Measurements from ENCODE around the gene CFAP299.
A peak's percentile ranks its signal among the peaks of the same experiment; 100 is the strongest.

CFAP299 gene

DNA sequence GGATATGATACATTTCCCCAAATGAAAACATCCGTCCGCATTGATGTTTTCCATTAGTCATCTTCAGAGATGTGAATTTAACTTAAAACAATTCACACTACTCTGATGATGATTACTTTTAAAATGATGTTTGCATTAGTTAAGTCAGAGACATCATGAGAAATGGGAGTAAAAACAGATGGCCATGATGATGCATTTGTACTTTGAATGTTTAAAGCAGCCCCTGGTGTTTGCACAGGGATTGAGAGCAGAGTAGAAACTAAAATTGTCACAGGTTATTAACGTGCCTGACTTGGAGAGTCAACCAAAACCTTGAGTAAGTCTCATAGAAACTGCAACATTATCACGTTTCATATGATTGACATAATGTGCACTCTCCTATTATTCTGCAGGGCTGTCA, 117.2 kb downstream of the CFAP299 start:
- DNase-seq = no peak

DNA sequence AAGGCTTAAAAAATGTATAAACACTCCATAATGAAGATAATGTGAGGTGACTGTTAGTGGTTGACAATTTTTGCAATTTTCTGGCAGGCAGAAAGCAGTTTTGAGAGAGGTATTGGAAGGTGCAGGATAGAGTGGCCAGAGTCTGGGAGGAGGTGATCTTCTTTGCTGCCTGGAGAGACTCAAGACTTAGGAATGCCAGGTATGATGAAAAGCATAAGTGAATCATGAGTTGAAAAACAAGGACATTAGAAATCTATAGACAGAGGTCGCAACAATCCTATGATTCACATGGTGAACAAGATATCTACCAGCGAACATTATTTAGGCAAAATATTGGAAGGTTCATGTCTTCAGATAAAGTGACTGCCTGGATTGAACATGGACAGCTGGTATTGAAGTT, 118.5 kb downstream of the CFAP299 start:
- DNase-seq = no peak

DNA sequence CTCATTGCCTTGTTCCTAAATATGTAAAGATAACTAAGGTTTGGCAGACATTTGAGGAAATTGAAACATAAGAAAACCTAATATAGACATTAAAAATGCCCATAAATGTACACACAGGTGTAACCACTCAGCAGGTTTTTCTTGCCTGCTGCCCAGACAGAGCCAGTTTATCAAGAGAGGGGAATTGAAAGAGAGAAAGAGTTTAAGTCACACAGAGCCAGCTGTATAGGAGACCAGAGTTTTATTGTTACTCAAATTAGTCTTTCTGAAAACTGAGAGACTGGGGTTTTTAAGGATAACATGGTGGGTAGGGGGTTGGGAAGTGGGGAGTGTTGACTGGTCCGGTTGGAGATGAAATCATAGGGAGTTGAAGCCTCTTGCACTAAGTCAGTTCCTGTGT, 119.0 kb downstream of the CFAP299 start:
- DNase-seq = no peak

DNA sequence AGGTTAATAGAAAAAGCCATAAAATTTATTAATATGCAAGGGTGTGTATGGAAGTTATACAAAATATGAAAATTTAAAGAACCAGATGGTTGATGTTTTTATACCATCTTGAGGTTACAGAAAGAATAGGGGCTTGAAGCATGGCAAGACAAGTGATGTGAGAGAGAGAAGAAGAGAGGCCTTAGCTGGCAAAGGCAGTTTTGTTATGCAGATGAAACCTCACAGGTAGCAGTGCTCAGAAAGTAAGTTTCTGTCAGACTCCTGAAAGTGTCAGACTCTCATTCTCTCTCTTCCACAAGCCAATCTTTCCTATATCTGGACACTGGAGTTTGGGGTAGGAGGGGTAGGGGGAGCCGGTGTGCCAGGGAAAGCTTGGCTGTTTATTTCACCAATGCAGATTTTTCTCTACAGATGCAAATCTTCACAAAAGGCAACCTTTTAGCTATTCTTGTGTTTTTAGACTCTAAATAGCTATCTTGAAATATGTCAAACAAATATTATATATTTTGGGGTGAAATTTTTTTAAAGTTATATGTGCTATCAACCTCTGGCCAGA, 124.5 kb downstream of the CFAP299 start:
- peak; percentile 2 for DNase-seq

DNA sequence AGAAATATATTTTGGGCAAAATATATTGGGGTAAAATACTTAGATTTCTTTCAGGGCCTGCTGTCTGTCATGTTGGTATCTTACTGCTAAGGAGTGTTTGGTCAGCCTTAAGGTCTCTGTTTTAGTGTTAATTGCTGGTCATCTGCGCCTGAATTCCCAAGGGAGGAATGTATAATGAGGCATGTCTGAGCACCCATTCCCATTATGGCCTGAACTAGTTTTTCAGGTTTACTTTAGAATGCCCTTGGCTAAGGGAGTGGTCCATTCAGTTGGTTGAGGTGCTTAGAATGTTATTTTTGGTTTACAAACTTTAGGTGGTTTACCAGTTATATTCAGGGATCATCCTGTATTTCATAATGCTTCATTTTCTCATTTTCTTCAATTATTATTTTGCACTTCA, 125.9 kb downstream of the CFAP299 start:
- DNase-seq = no peak

DNA sequence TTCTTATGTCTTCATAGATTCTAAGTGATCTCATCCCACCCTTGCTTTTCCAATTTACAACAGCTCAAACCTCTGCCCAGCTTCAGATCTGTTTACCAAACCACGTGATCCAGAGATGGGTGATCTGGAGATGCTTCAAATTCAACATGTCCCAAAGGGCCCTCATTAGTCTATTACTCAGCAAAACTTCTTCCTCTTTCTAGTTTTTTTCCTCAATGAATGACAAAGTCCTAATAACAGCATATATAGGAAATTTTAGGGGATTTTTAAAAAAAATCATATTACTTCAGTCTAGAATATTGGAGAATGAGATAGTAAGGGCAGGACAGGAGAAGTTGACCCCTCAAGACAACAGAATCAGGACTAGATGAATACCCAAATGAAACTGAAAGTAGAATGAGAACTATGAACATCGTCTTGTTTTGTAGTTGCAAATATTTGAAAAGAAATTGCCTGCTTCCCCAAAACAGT, 127.1 kb downstream of the CFAP299 start:
- no peak for DNase-seq

DNA sequence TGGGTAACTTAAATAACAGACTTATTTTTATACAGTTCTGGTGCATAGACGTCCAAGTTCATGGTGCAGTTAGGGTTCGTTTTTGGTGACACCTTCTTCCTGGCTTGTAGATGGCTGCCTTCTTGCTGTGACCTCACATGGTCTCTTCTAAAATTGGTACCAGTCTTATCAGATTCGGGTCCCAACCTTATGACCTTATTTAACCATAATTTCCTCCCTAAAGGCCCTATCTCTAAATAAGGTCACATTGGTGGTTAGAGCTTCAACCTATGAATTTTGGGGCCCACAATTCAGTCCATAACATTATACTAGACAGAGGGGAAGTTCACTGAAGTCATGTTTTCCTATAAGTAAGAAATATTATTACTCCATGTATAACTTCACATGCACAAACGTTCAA, 128.0 kb downstream of the CFAP299 start:
- DNase-seq = no peak

DNA sequence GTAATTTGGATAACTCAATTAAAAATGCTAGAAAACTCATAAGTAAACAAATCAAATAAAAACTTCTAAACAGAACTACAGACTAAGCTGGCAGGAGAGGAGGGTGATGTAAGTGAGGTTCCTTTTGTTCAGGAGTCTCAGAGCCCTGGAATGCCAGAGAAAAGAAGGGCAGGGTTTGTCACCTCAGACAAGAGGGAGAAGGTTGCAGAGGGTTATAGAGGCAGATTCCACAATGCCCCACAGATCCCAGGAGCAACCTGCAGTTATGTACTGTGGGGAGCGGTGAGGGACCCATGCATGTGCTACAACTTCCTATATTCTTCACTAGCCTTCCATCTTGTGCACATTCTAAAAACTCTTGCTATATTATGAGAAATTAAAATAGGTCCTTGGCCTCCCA, 129.7 kb downstream of the CFAP299 start:
- DNase-seq = no peak

DNA sequence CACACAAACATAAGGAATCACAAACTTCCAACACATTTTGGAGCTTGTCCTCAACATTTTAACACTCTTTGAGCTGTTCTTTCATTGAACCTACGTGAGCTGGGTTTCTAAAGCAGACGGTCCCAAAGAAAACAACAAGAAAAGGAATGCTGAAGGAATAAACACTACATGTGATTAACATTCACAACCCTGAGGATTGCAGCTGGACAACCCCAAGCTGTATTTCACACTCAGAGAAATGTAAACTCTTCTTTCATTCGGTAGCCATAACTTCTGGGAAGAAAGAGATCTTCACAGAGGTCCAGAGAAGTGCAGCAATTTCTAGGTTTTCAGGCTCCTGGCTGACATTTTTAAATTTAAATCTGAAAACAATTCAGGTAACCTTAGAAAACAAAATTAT, 130.2 kb downstream of the CFAP299 start:
- DNase-seq = no peak

DNA sequence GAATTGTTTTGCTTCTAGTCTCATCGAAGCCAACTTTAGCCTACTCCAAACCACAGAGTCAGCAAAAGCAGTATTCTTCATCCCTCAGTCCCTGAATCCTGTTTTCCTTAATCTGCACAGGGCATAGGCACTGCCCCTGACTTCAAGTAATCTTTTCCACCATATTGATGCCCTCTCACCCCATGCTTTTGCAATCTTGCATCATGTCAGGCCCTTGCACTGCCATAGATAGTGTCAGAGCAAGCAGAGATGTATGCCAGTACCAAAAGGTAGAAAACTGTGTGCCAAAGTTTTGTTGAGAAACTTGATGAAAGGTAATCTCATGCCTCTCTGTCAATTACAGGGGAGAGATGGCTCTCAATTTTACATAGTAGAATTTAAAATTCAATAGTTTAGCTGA, 131.1 kb downstream of the CFAP299 start:
- no peak for DNase-seq

DNA sequence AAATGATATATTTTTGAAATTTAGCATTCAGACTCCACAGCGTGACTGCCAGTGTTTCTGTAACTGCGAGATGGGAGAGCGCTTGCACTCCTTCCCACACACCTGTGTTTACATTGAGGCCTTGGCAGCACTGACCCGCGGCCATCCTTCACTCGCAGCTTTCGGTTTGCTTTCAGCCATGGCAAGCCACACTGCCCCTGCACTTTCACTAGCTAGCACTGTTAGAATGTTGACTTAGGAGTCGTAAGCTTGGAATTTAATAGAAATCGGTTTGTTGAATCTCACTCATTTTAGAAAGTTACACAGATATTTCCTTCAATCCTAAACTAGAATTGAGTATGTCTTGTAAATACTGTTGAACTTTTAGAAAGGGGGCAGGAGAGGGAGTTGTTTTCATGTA, 136.2 kb downstream of the CFAP299 start:
- DNase-seq = no peak

DNA sequence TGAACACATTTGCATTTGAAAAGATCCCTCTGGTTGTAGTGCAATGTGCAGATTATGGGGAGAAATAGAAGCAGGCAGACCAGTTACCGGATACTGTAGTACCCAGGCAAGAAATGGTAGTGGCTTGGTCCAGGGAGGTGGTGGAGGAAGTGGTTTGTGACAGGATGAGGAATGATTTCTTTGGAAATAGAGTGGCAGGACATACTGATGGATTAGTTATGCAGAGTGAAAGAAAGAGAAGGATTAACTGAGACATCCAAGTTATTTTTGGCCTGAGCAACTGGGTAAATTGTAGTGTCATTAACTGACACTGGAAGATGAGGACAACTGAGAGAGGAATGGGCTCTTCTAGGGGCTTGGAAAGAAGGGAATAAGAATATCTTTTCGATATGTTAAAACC, 139.7 kb downstream of the CFAP299 start:
- no peak for DNase-seq

DNA sequence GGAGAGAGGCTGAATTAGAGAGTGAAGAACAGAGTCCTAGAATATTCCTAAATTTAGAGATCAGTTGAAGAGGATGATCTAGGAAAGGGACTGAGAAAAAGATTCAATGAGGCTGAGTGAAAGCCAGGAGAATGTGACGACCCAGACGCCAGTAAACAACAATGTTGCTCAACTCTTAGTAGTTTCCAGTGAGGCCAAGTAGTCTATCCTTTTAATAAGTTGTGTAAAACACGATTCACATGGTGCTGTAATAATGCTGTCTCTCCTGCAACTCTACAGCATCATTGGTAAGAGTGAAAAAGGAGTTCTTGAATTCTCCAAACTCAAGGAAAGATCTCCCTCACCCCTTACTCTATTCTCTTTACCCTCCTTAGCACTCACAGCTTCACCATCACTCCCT, 140.3 kb downstream of the CFAP299 start:
- DNase-seq = no peak

DNA sequence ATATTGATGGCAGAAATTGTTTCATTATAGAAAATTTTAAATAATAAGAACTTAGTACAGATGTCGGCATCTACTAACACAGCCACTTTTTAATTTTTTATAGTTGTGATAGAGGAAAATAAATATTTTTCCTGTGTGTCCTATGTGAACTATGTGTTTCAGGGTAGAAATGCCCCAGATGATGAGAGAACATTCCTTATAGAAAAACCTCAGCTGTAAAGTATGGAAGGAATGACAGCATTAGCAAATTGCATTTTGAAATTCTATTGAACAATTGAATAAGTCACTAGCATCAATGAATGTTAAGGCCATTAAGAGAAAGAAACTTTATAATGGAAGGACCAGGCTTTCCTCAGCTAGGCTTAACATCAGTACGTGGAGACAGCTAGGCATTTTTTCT, 149.2 kb downstream of the CFAP299 start:
- no peak for DNase-seq

DNA sequence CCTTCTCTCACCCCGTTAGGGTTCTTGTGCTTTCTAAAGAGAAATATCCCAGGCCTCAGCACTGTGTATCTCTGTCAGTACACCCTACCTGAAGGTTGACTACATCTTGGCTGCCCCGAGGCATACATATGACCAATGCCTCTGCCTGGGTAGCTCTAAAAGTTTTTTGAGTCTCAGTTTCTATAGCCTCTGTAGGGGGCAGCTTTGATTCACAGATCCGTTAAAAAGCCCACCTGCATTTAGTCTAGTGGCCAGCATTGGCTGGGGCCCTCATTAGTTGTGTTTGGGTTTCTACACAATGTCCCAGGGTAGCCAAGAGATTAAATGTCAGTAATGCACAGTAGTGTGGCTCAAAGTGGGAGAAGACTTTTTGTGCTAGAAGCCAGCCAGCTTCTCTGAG, 151.1 kb downstream of the CFAP299 start:
- DNase-seq = no peak

DNA sequence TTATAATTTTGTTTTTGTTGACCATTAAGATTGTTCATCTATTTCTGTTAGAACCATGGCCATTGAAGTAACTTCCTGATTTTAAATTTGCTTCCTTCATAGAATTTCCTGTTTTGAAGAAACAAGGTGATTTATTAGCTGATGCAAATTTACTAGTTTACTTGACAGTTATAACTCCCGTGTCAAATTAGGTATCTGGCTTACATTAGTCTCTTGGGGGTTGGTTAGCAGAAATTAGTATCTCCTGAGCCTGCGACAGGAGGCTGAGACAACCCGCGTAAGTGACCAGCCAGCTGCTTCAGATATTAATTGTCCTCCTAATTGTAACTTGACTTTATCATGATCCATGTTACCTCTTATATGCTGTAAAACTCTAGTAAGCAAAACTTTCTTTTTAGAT, 154.3 kb downstream of the CFAP299 start:
- no peak for DNase-seq

DNA sequence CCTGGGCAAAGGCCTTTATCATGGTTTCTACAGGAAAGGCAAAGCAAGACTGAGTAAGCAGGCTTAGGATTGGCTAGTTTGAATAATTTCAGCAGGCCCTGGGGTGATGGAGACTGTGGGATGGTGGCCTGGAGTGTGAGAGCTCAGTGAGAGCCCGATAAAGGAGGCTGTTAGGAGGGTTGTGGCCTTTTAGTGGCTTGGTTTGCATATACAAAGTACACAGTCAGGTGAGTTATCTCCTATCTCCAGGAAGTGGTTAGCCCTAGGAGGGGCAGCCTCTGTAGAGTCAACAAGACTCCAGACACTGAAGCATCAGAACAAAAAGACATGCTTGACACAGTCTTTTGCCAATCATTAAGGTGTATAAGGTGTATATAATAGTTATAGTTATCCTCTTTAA, 157.2 kb downstream of the CFAP299 start:
- DNase-seq = peak; percentile 9 to 21

DNA sequence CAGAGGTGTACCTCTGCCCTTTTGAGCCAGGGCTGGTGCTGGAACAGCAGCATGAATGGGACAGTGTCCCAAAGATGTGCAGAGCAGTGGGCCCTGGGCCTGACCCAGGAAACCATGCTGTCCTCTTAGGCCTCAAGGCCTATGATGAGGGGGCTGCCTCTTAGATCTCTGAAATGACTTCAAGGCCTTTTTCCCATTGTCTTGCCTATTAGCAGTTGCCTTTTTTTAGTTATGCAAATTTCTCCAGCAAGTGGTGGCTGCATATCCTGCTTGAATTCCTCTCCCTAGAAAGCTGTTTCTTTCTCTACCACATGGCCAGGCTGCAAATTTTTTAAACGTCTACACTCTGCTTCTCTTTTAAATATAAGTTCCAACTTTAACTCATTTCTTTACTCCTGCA, 160.3 kb downstream of the CFAP299 start:
- DNase-seq = no peak

DNA sequence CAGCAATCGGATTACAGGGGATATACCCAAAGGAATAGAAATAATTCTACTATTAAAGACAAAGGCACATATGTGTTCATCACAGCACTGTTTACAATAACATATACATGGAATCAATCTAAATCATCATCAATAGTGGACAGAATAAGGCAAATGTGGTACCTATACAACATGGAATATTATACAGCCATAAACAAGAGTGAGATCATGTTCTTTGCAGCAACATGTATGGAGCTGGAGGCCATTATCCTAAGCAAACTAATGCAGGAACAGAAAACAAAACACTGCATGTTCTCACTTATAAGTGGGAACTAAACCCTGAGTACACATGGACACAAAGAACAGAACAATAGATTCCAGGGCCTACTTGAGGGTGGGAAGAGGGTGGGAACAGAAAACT, 163.2 kb downstream of the CFAP299 start:
- DNase-seq = no peak

DNA sequence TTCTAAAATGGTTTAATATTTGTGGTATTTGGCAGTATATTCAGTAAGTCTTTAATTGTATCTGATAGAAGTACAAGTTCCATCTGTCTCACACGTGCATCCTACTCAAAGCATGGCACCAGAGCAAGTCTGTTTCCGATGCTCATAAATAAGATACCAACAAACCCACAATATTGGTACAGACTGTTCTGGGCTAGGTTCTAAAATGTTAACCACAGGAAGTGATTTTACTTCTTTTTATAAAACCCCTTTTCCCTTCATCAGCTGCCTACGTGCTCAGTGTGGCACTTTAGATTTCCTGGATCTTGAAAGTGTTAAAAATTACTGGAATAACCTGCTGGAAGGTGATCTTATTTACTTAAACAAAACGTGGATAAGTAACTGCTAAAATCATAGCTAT, 165.1 kb downstream of the CFAP299 start:
- DNase-seq = no peak

DNA sequence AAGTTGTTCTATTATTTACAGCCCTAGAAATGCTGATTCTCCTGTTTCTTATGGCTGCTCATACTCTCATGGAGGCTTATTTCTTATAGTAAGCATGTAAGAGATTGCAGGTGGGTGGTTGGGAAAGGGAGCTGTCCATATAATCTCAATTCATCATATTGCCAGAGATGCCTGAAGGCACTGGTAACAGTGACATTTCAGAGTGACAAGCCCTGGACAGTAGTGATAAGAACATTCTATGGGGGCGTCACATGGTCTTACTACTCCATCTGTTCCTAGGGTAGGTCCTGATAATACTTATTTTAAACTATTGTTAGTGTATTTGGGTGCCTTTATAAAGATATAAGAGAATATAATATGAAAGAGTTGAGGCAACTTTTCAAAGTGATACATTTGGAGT, 171.5 kb downstream of the CFAP299 start:
- DNase-seq = no peak

DNA sequence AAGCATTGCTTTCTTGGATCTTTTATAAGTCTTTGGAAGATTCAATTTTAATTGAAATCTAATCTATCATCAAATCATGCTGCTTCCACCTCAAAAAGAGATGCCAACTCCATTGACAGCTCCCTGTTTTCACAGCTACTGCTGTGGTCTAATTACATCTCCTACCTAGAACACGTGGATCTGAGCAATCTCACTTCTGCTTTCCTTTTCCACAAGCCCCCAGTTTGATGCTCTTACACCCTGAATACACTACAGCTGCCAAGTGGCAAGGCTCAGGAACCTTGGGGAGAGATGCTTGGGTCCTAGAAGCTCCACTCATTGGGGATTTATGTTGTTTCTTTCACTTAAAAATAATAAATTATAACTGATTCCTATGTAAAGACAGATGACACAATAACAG, 172.0 kb downstream of the CFAP299 start:
- DNase-seq = no peak

DNA sequence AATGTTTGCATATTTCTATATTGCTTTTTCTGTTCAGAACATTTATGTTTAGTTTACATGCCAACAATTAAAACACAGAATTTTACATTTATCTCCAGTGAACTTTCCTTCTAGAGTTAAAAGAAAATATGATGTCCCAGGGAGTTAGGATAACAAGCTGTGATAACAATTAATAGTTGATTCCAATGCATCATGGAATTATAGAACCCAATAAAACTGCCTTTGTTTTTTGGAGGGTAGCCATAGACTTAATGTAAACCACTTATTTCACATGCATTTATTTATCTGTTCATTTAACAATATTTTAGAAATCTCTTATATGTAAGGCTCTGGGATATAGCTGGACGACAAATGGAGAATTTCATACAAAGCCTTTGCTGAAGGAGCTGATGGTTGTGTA, 180.0 kb downstream of the CFAP299 start:
- no peak for DNase-seq

DNA sequence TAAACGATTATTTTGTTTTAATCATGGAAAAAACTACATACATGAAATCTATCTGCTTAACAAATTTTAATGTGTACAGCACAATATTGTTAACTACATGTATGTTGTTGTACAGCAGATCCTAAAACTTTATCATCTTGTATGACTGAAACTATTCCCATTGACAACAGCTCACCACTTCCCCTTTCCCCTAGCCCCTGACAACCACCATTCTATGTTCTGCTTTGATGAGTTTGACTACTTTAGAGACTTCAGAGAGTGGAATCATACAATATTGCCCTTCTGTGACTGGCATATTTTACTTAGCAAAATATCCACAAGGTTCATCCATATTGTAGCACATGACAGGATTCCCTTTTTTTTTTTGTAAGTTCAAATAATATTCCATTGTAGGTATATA, 185.9 kb downstream of the CFAP299 start:
- no peak for DNase-seq

DNA sequence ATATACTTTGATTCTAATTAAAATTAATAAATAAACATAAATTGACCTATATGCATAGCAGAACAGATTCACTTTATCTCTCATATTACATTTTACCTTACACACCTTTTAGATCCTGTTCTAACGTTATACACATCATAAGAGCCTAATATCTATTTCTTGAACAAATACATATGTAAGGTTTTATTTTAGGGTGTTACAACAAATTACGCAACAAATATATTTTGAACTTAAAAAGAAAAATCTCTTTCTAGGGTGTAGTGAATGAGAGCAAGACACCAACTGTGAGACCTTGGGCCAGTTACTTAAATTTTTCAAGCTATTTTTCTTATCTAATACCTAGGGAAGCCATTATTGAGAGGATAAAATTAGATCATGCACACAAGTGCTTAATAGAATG, 191.2 kb downstream of the CFAP299 start:
- no peak for DNase-seq

DNA sequence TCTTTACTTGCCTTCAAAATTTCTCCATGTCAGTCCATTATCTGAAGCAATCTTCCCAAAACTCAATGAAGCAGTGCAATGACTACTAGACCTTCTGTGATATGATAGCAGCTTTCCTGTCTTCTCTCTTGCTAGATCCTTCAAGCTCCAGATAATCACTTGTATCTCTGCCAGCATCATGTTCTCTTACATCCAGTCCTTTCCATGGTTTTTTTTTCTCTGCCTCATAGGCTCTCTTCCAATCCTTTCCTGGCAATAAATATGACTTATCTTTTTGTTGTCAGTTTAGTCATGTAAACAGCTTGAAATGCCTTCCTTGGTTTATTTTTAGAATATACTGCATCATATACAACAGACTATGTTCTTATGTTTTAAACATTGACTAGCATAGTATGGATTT, 193.5 kb downstream of the CFAP299 start:
- no peak for DNase-seq
